Stimulated activated CD8-positive, alpha-beta memory T cell treated with anti-CD3 and anti-CD28 coated beads, Interleukin-12 subunit alpha, Interleukin-12 subunit beta, amount 100 ng/mL, for 4 hours (primary cell): ENCODE measurements around the gene USP40.
A peak's percentile ranks its signal among the peaks of the same experiment; 100 is the strongest.
"Not testable (repeated sequence)": the region's sequence is repeated elsewhere in the genome, so short reads cannot be mapped to it uniquely, and the experiment has no call there.

Source experiments
- DNase-seq: peaks from one replicate; pipeline ENCODE4 v3.0.0-alpha.2; 2020; ENCODE audit warnings: low read depth

The USP40 gene, protein sequence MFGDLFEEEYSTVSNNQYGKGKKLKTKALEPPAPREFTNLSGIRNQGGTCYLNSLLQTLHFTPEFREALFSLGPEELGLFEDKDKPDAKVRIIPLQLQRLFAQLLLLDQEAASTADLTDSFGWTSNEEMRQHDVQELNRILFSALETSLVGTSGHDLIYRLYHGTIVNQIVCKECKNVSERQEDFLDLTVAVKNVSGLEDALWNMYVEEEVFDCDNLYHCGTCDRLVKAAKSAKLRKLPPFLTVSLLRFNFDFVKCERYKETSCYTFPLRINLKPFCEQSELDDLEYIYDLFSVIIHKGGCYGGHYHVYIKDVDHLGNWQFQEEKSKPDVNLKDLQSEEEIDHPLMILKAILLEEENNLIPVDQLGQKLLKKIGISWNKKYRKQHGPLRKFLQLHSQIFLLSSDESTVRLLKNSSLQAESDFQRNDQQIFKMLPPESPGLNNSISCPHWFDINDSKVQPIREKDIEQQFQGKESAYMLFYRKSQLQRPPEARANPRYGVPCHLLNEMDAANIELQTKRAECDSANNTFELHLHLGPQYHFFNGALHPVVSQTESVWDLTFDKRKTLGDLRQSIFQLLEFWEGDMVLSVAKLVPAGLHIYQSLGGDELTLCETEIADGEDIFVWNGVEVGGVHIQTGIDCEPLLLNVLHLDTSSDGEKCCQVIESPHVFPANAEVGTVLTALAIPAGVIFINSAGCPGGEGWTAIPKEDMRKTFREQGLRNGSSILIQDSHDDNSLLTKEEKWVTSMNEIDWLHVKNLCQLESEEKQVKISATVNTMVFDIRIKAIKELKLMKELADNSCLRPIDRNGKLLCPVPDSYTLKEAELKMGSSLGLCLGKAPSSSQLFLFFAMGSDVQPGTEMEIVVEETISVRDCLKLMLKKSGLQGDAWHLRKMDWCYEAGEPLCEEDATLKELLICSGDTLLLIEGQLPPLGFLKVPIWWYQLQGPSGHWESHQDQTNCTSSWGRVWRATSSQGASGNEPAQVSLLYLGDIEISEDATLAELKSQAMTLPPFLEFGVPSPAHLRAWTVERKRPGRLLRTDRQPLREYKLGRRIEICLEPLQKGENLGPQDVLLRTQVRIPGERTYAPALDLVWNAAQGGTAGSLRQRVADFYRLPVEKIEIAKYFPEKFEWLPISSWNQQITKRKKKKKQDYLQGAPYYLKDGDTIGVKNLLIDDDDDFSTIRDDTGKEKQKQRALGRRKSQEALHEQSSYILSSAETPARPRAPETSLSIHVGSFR

GRCh38 chr2:233566141-233566956, at the start of gene USP40:
Gene USP40 (minus strand): TSS chr2:233566782. CDS start chr2:233565554, 1,228 bp downstream.
- peak; percentile 37 for DNase-seq

- no peak for DNase-seq
Measured at GRCh38 chr2:233611284-233611683, 44.7 kb upstream of the USP40 start.

DNA sequence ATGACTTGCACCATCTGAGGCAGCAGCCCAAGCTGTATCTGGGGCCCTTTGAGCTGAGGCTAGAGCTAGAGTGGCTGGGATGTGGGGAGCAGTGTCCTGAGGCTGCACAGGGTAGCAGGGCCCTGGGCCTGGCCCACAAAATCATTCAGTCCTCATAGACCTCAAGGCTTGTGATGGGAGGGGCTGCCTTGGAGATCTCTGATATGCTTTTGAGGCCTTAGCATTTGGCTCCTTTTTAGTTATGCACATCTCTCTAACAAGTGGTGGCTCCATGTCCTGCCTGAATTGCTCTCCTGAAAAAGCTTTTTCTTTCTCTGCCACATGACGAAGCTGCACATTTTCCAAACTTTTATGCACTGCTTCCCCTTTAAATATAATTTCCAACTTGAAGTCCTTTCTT, 39.1 kb upstream of the USP40 start:
- DNase-seq: no peak

DNA sequence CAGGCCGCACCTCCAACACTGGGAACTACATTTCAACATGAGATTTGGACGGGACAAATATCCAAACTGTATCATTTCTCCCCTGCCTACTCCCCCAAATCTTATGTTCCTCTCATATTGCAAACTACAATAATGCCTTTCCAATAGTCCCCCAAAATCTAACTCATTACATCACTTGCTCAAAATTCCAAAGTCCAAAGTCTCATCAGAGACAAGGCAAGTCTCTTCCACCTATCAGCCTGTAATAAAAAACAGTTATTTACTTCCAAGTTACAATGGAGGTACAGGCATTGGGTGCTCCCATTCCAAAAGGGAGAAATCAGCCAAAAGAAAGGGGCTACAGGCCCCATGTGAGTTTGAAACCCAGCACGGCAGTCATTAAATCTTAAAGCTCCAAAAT, 38.2 kb upstream of the USP40 start:
- DNase-seq: no peak

DNA sequence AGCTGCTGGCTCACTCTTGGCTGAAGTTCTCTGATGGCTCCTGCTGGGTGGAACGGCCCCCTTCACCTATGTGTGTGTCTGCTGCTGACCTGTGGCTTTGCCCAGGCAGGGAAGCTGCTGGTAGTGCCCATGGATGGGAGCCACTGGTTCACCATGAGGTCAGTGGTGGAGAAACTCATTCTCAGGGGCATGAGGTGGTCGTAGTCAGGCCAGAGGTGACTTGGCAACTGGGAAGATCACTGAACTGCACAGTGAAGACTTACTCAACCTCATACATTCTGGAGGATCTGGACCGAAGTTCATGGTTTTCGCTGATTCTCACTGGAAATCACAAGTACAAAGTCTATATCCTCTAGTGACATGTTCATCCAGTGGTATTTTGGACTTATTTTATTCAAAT, 36.9 kb upstream of the USP40 start:
- DNase-seq: no peak

GRCh38 chr2:233602076-233602475, 35.5 kb upstream of the USP40 start:
- no peak for DNase-seq

DNA sequence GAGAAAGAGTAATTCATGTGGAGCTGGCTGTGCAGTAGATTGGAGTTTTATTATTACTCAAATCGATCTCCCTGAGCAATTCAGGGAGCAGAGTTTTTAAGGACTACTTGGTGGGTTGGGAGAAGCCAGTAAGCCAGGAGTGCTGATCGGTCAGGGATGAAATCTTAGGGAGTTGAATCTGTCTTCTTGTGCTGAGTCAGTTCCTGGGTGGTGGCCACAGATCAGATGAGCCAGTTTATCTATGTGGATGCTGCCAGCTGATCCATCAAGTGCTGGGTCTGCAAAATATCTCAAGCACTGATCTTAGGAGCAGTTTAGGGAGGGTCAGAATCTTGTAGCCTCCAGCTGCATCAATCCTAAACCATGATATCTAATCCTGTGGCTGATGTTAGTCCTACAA, 33.8 kb upstream of the USP40 start:
- DNase-seq: no peak

- no peak for DNase-seq
Measured at GRCh38 chr2:233598952-233599351, 32.4 kb upstream of the USP40 start.

DNA sequence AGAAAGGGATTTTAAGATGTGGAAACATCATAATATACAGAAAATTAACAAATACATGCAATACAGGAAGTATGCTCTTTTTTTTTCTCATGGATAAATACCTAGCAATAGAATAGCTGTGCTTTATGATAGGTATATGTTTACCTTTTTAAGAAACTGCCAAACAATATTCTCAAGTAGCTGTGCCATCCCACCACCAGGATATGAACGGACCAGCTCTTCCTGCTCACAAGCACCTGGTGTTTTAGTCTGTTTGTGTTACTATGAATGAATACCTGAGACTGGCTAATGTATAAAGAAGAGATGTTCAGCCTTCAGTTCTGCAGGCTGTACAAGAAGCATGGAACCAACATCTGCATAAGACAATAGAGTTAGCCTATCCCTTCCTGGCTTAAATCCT, 30.9 kb upstream of the USP40 start:
- no peak for DNase-seq

- no peak for DNase-seq
Measured at GRCh38 chr2:233593201-233593600, 26.6 kb upstream of the USP40 start.

DNA sequence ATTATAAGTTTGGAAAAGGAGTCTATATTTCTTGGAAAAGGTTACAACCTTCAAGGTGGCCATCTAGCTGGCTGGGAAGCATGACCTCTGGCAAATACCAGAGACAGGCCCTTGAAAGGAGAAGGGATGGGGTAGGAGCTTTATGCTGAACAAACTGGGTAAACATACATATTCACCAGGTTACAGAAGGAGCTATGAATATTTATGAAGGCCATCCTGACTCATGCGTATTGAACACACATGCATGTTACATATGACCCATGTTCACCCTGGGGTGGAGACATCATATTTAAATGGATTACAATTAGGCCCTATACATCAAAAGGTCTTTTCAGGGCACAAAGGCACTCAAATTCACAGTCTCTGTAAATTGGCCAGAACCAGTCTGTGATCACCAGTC, 26.1 kb upstream of the USP40 start:
- DNase-seq: not testable (repeated sequence)

GRCh38 chr2:233588400-233588799, 21.8 kb upstream of the USP40 start:
- DNase-seq: no peak

DNA sequence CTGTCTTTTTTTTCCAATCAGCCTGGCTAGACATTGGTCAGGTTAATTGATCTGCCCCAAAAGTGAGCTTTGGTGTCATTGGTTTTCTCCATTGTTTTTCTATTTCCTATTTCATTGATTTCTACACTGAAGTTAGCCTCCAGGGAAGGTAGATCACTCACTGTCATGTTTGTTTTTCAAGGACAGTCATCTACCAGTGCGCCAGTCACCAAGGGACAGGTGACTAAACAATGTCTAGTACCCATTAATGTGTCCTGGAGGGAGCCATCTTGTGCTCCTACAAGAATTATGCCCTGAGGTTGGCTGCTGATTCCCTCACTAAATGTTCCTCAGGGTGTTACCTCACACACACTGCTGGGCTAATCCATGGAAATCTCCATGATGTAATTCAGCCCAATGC, 17.6 kb upstream of the USP40 start:
- no peak for DNase-seq

- not testable (repeated sequence) for DNase-seq
Measured at GRCh38 chr2:233583217-233583965, 16.8 kb upstream of the USP40 start.

DNA sequence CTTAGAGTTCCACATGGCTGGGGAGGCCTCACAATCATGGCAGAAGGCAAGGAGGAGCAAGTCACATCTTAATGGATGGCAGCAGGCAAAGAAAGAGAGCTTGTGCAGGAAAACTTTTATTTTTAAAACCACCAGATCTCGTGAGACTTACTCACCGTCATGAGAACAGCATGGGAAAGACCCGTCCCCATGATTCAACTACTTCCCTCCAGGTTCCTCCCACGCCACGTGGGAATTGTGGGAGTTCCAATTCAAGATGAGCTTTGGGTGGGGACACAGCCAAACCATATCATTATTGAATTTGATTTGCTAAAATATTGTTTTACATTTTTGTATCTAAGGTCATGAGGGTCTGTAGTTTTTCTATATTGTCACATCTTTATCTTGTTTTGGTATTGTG, 10.8 kb upstream of the USP40 start:
- DNase-seq: not testable (repeated sequence)

DNA sequence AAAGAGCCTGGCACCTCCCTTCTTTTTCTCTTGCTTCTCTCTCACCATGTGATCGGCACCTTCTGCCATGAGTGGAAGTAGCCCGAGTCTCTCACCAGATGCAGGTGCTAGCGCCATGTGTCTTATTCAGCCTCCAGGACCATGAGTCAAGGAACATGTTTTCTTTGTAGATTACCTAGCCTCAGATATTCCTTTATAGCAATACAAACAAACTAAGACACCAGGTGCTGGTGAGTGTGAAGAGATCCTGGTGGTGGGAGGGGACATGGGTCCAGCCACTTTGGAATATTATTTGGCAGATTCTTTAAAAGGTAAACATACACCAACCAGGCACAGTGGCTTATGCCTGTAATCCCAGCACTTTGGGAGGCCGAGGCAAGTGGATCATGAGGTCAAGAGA, 5.9 kb upstream of the USP40 start:
- DNase-seq: no peak

- DNase-seq: no peak
Measured at GRCh38 chr2:233571462-233571861, 4.9 kb upstream of the USP40 start.

DNA sequence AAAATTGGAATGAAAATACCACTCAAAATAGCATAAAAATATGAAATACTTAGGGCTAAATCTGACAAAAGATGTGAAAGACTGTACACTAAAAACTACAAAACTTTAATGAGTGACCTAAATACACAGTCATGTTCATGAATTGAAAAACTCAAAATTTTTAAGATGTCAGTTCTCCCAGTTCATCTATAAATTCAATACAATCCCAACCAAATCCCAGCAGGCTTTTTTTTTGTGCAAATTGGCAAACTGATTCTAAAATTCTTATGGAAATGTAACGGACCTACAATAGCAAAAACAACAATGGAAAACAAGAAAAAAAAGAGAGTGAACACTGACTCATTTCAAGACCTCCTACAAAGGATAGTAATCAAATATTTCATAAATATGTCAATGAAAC, 4.4 kb upstream of the USP40 start:
- no peak for DNase-seq

GRCh38 chr2:233565685-233566140, 869 bp downstream of the USP40 start:
- no peak for DNase-seq

DNA sequence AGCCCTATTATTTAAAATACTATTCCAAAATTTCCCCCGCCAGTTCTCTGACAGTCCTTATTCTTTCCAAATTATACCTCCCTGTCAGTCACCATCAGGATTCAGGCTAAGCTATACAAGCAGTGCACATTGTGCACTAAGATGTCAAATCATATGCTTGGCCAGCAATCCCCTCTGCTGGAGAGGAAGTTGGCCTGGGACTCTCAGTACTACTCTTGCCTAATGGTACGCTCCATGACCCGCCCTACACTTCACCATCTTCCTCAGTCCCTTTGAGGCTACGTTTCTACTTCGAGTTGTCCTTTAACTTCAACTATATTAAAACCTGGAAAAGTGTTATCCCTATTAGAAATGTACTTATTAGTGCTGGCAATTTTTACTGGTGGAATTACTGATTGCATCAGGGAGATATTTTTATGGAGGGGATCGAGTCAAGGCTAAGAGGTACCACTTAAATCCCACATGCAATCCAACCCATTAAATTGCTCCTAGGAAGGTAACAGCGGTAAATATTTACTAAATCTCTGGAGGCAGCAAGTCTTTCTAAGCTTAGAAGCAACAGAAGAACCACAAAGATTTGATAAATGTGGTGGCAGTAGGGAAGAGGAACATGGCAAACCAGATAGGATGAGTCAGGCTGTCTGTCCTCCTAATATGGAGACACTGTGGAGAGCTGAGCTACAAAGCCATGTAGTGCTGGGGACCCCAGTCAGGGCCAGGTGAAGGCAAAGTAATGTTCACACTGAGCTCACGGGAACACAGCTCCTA, 2.7 kb downstream of the USP40 start:
- DNase-seq: no peak
